ENCODE data around the gene ENG.
"Not testable (repeated sequence)": the region's sequence is repeated elsewhere in the genome, so short reads cannot be mapped to it uniquely, and the experiment has no call there.

Gene ENG

DNA sequence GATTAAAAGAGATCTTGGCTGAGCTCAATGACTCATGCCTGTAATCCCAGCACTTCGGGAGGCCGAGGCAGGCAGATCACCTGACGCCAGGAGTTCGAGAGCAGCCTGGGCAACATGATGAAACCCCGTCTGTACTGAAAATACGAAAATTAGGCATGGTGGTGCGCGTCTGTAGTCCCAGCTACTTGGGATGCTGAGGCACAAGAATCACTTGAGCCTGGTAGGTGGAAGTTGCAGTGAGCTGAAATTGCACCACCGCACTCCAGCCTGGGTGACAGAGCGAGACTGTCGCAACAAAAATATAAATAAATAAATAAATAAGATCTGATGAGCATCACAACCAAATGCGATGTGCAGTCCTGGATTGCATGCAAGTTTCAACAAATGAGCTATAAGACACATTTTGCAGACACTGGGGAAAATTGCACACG is 8.7 kb upstream of the ENG start:
- no peak for FAIRE-seq

DNA sequence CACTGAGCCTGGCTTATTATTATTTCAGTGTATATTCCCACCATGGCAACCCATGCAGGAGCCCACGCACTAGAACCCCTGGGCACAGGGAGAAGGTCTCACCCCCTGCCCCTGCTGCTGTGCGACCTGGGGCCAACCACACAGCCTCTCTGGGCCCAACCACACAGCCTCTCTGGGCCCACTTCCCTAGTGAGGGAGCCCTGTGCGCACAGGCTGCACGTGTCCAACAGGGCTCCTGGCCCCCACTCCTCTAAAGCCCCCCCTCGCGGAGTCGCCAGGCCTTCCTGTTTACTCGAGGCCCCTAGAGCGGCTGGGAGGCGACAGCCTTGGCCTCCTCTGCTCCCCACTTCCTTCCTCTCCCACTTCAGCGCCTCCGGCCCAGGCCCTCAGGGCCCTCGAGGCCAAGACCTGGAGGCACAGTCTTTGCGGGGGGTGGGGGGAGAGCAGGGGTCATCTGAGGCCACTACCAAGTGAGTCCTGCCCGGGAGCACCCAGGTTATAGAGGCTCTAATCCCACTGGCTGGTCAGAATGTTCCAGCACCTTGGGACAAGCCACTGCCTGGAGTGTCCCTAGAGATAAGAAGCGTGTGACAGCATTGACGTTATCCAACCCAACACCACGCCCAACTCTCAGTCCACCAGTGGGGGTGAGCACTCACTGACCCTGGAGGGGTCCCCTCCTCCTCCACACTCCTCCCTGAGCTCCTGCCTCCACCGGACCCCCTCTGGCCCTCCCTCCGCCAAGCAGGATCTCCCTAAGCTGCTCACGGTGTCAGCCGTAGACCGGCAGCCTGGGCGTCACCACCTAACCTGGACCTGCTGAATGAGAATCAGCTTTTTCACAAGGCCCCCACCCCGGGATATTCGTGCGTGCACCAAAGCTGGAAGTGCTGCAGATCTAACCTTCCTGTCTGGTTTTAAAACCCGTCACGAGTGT is 7.9 kb upstream of the ENG start:
- no peak for FAIRE-seq

DNA sequence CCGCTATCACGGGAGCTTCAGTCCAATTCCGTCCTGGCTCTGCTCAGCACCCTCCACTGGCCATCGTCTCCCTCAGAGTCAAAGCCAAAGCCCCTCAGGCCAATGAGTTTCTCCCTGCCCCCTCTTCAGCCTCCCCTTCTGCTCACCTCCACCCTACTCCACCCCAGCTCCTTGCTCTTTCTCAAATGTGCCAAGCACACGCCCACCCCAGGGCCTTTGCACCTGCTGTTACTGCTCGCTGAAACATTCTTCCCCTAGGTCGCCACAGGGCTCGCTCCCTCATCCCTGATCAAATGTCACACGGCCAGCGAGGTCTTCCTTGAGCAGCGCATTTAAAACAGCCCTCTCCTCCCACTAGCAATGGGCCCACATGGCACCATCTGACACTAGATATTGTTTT is 6.3 kb upstream of the ENG start:
- FAIRE-seq: no peak

DNA sequence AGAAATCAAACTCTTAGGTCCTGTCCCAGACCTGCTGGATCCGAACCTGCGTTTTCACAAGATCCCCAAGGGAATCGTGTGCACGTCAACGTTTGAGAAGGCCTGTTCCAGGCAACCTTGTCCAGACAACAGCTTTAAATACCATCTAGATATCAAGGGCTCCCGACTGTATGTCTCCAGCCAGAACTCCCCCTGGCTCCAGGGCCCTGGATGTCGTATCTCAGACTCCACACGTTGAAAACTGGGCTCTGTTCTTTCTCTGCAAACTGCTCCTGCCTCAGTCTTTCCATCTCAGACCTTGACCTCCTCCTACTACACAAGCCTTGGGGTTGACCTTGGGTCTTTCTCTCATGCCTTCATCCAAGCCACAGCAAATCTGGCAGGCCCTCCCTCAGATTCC is 5.8 kb upstream of the ENG start:
- no peak for FAIRE-seq

DNA sequence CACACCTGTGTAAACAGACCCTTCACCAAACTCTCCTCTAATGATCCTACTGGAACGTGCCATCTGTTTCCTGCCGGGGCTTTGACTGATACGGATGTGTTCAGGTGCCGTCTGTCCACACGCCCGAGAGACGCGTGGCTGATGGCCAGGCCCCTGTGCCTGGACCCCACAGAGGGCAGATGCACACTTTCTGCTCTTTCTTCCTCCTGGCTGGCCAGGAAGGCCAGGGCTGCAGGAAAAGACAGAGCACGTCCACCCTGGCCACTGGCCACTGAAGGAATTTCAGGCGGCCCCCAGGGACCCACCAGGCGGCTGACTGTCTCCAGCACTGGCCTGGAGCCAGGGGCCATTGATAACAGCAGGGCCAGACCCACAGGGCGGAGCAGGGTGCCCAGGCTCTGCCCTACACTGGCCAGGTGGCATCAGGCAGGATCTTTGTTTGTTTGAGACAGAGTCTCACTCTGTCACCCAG is 3.6 kb upstream of the ENG start:
- FAIRE-seq: no peak

DNA sequence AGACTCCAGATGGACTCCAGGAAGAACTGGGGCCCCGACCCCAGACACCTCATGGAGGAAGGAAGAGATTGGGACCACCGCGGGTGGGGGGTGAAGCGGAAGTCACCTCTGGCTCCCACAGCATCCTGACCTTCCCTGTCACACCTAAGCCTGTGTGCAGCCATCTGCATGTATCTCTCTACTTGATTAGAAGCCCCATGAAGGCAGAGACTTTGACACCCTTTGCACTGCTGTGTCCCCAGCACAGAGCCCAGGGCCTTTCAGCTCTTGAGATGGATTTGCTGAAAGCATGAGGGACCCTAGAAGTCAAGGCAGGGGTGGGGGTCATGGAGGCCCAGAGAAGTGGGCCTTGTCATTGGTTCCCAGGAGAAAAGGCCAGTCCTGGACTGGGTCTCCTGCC is 2.8 kb upstream of the ENG start:
- FAIRE-seq: no peak

DNA sequence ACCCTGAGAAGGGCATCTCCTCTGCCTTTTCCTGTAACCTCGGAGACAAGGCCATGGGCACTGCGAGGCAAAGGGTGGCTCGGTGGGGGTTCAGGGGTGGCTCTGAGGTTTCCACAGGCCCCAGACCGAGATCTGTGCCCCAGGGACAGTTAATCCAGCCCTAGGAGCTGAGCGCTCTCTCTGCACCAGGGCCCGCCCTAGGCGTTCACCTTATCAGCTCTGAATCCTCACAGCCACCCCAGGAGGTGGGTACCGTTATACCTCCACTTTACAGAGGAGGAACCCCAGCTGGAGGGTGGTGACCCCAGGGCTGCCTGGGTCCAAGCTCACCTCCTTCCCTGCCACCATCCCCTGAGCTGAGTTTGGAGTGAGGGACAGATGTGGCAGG is 2.3 kb upstream of the ENG start:
- no peak for FAIRE-seq

DNA sequence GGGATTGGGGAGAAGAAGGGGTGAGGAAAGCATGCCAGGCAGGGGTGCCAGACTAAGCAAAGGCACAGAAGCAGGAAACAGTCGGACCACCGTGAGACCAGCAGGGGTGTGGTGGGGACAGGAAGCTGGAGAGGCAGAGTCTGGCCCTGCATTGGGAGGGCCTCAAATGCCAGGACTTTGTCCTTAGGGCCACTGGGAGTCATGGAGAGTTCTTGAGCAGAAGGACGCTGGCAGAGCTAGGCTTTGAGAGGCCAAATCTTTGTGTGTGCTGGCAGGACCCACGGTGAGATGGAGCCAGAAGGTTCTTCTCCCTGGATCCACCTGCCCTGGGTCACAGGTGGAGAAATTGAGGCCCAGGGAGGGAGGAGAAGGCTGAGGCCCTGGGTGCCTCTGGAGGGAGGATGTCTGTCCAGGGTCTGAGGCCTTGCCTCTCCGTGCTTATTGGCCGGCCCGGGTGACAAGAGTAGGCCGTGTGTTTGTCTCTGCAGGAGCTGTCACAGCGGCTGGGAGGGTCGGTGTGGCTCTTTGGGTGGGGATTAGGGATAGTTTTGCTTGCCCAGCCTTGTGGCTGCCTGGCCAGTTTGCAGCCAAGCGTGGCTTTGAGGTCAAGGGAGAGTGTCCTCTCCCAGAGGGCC is 1.8 kb upstream of the ENG start:
- no peak for FAIRE-seq

DNA sequence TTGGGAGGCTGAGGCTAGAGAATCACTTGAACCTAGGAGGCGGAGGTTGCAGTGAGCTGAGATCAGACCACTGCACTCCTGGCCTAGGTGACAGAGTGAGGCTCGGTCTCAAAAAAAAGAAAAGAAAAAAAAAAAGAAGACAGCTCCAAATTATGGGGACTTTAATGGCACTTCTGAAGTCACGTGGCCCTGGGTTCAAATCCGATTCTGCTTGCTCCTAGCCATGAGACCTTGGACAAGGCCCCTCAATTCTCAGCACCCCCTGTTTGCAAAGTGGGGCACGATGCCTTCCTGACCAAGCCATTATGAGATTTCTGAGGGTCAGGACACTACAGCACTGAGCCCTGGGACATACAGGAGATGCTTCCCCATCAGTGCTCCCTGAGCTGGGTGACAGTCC is 1.1 kb upstream of the ENG start:
- FAIRE-seq: no peak

DNA sequence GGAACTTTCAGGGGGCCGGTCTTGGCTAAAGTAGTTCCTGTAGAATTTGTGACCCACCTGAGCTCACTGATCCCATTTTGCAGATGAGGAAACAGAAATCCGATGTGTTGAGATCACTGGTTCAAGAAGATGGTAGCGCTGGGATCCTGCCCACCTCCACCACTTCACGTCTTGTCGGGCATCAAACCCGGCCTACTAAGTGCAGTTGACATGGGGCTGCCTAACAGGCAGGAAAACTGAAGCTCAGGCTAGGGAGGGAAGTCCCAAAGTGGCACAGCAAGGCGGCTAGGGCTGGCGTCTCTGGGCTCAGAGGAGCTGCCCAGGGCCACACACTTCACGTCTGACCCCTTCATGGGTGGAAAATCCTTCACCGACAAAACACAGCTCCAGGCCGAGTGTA is 502 bp upstream of the ENG start:
- no peak for FAIRE-seq

DNA sequence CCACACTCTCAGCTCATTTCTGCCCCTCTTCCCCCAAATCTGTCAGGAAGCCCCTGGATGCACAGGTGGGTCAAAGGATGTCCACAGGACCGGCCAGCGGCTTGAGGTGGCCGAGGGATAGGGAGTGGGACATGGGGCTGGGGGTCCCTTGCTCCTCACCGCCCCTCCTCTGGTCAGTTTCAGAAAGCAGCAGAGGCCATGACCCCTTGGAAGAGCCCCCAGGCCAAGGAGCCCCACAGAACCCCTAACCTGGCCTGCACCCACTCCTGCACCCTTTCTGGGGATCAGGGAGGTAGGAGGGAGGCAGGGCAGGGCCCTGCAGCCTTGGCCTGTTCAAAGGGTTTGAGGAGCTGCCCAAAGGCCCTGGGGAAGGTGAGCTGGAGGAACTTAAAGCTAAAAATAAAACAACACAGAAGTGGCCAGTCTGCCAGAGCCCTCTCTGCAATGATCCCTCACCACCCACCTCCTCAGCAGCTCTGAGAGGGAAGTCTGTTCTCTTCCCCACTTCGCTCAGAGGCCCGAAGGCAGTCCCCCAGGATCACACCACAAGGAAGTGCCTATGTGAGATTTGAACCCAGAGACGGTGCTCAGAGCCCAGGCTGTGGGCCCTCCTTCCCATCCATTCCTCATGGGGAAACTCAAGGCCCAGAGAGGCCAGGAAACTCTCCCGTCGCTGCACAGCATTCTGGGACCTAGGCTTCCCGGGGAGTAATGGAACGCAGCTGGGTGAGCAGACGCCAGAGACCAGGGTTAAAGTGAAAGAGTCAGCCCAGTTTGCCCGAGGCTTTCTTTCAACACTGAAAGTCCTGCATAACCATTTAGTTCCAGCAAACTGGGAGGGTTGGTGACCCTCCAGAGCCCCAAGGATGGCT is 910 bp downstream of the ENG start:
- FAIRE-seq: no peak

DNA sequence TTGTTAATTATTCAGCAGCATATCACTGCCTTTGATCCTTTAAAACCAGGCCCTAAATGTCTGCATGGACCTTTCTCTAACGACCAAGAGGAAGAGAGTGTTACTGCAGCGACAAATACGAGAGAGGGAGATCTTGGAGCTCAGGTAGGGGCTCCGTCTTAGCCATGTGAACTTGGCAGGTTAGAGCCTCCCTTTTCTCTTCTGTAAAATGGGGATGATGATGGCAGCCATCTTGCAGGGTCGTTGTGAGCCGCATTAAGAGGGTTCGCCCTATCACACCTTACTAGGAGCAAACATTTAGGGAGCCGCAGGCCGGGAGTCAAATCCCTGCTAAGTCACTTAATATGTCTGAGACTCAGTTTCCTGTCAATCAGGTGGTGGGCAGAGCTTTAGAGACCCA is 1.6 kb downstream of the ENG start:
- no peak for FAIRE-seq

DNA sequence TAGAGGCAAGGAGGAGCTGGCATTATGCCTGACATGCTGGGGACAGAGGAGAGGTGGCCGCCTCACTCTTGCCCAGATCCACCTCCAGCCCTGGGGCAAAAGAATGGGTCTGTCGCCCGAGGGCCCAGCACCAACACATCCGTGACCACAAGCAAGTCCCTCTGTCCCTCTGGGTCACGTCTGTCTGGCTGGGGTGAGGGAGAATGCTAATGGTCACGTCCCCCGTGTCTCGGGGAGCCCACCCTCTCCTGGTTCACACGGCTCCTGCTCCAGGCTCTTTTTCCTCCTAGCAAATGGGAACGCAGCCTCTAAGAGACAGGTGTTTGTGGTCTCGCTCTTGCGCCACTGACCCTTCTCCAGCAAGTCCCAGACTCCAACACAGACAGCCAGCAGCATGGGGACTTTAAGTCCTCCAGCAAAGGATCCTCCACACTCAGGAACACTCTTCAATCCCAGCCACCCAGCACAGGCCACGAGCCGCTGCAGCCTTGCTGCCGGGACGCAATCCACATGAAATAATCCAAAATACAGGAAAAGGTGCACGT is 4.1 kb downstream of the ENG start:
- FAIRE-seq: no peak

DNA sequence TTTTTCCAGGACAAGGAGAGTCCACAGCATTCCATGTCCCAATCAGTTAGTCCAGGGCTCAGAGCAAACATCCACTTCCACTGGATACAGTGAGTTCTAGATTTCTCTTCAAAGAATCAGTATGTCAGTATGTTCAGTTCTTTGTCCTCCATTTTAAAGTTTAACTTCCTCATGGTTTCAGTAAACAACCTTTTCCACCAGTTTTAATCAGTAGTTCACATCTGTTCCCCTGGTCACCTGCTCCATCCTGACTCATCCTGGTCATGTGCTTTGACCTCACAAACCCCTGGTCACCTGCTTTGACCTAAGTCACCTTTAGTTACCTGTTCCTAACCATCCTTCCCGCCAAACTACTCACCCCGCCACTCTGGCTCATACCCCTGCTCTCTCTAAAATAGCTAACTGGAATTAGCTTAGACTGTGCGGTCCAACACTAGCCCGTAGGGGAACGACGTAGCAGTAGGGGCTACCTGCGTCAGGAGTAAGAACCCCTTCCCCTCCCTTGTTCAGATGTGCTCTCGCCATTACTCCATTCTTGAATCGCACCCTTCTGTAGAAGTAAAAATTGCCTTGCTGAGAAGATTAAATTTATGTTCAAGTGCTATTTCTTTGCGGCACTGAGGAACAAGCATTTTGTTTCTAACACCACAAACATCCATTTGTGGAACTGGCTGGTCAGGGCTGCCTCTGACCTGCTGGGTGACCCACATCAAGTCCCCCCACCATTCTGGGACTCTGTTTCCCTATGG is 5.5 kb downstream of the ENG start:
- FAIRE-seq: no peak

DNA sequence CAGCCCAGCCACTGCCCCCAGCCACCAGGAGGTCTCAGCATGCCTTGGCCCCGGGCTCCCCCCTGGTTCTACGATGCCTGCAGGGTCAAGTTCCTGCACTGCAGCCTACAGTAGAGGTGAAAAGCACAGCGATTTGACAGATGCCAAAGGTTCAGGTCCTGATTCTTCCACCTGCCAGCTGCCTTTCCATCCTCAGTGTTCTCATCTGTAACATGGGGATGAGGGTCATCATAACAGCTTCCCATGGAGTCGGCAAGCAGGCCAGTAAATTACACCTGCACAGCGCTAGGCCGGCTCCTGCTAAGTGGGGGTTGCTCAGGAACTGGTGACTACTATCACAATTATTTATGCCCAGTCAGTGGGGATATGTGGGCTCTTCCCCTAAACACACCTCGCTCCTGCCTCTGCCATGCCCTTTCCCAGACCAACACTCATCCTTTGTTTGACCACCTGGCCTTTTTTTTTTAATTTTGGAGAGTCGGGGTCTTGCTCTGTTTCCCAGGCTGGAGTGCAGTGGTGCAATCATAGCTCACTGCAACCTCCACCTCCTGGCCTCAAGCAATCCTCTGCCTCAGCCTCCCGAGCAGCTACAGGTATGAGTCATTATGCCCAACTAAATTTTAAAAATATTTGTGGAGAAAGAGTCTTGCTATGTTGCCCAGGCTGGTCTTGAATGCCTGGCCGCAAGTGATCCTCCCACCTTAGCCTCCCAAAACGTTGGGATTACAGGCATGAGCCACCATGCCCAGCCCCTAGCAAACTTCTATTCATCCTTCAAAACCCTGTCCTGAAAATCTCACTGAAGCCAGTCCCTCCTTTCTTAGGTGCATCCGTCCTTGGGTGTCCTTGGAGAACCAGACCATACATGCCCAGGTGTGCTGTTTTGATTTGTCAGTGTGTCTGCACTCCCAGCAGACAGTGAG is 6.4 kb downstream of the ENG start:
- no peak for FAIRE-seq

DNA sequence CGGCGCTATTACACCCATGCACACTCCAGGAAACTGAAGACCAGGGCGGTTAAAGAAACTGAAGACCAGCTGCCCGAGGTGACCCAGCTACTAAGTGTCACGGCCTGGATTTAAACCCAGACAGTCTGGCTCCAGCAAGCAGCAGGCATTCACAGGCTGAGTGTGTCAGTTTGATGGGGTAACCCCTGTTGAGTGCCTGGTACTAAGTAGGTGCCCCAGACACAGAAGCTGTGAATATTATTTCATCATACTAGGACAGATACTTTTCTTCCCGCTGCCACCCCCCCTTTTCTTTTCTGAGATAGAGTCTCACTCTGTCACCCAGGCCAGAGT is 7.3 kb downstream of the ENG start:
- no peak for FAIRE-seq

DNA sequence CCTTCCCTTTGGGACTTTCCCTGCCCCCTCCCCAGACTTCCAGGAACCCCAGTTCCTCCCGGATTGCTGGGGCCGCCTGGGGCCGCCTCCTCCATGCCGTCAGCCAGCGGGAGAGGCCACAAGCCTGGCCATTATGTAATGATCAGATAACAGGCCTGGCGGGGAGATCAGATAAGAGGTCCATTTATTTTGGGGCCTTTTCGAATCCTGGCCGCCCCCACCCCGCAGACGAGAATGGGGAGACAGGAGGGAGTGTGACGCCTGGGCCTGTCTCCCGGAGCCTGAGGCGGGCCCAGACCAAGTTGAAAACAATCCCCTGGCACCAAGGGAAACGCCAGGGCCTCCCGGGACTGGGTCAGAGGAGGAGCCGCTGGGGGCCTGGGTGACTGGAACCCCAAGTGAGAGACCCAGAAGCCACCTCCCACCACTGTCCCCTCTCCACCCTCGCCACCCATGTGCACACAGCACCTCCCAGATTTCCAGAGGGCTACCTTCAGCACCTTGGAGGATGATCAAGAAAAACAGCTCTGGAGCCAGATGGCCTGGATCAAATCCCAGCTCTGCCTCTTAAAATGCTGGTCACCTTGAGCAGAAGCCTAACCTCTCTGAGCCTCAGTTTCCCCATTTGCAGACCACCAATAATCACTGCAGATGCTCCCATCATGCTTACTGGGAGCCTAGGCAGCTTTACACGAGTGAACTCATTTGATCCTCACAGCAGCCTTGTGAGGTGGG is 7.8 kb downstream of the ENG start:
- FAIRE-seq: no peak

DNA sequence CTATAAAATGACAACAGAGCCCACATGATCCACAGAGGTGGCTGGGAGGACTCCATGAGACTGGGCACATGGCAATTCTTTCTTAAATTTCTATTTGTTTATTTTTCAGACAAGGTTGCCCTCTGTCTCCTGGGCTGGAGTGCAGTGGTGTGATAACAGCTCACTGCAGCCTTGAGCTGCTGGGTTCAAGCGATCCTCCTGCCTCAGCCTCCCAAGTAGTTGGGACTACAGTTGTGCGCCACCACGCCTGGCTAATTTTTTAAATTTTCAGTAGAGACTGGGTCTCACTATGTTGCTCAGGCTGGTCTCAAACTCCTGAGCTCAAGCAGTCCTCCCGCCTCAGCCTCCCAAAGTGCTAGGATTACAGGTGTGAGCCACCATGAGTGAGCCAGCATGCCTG is 8.8 kb downstream of the ENG start:
- not testable (repeated sequence) for FAIRE-seq

DNA sequence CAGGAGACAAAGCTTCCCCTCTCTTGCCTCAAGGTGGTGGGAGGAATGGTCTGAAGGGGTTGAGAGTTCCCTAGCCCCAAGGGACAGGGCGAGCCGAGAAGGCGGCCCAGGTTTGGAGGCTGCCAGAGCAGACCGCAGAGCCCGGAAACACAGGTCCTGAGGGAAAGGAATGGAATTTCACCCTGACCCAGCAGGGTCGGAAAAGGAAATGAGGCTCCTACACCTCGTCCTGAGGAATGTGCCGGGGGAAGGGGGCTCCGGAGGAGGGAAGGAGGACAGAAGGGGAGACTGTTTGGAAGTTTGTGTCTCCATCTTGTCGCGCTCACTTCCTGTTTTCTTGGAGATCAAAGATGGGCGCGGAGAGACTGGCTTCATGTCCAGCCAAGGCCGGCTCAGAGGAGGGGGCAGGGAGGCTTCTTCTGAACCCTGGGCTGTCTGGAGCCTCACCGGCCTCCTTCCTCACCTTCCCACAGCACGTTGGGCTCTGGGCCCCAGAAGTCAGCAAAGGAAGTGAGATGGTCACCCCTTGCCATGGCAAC is 9.6 kb downstream of the ENG start:
- no peak for FAIRE-seq
